GM12878 (cell line): Measurements from ENCODE around the gene MYL7.

Source experiments
- NRF1 ChIP-seq: conservative IDR thresholded peaks from 2 replicates; pipeline ENCODE4 v1.6.1; 2011; ENCODE audit warnings: mild to moderate bottlenecking, low read depth, low read length, improper control_type of control experiment
- POLR2A ChIP-seq: IDR thresholded peaks from 2 replicates; pipeline ENCODE4 v1.6.1; 2011; ENCODE audit warnings: low read depth, mild to moderate bottlenecking, low read length
- SMC3 ChIP-seq: IDR thresholded peaks from 2 replicates; pipeline ENCODE4 v1.6.1; 2011; ENCODE audit warnings: low read length, improper control_type of control experiment, borderline replicate concordance
- SPI1 ChIP-seq: IDR thresholded peaks from 2 replicates; pipeline ENCODE4 v1.6.1; 2011; ENCODE audit warnings: low read depth, mild to moderate bottlenecking, low read length, moderate library complexity, borderline replicate concordance; ENCODE audit not compliant: insufficient read depth

- TF ChIP-seq SPI1 (no peak), SMC3 (no peak), POLR2A (no peak), NRF1 (no peak)
Measured at GRCh38 chr7:44148166-44148565, 7.0 kb upstream of the MYL7 start.
